Measurements from ENCODE around the gene ZNF675.
"Not testable (repeated sequence)": the region's sequence is repeated elsewhere in the genome, so short reads cannot be mapped to it uniquely, and the experiment has no call there.

- not testable (repeated sequence) for TF ChIP-seq POLR2A, CTCF (IDR thresholded peaks at IDR 0.05)
Observed at GRCh38 chr19:23692937-23693336, 5.9 kb upstream of the ZNF675 start.

All from adrenal gland (tissue), 5 donors.